IPS DF 19.7 (cell line): ENCODE measurements around the gene RNMT.

Experiments used
- DNase-seq: peaks from one replicate; pipeline ENCODE4 v3.0.0-alpha.2; 2013; ENCODE audit warnings: low read depth, low spot score

The RNMT gene

DNA sequence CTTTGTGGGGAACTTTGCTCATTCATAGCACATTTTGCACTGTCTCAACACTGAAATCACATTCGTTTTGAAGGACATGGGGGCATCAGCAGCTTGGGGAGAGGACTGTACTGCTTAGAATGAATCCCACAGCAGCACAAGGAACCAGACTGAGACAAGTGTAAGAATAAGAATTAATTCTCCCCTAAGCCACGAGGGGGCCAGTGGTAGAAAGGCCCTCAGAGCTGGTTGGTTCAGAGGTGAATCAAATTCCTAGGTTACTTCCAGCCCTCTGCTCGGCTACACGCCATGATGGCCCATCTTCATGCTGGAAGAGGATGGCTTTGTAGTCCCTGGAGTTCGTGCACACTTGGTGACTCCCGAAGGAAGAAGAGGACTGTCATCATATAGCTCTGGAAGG lies 85.5 kb downstream of the RNMT start:
- DNase-seq: no peak

DNA sequence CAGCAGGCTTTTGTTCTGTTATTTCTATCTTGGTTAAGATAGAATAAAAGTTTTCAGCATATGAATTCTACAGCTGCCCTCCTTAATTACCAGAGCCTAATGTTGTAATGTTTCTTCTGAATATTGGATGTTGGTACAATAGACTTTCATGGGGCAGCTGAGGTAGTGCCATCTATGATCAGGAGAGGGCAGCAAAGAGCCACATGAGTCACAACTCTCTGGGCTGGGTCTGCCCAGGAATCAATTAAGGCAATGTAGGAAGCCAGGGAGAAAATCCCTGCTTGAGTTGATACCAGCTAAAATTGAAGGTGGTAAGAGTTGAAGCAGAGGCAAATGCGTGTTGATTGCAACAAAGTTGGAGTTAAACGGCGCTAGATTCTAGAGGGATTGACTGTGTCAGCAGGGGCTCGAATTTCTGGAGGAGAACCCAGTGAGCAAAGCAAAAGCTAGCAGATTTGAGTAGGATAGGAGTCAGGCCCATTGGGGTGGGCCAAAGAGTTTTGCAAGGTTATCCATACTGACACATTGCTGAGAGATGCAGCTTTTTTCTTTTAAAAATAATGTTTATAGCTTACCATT lies 86.9 kb downstream of the RNMT start:
- DNase-seq: no peak
